Spinal cord (tissue), 10 donors: ENCODE results near the gene UQCR10. TPM values are rescaled to one million over a fixed set of nuclear protein-coding genes. Genes with fewer than 3 reads are reported as not detected.

Experiments
- DNase-seq, 6 donors: peaks; one replicate each; pipeline versions ENCODE4 v3.0.0 to v3.0.0-alpha.2; 2013 to 2015; ENCODE audit warnings: low spot score in 6 of 6, low read depth in 4 of 6
- H3K27ac ChIP-seq: one replicate; pipeline ENCODE4 v1.5.1; 2013; ENCODE audit warnings: low read depth, low read length, control low read depth
- H3K27me3 ChIP-seq: one replicate; pipeline ENCODE4 v1.6.1; 2013; ENCODE audit warnings: low read length; ENCODE audit not compliant: control insufficient read depth, insufficient read depth
- H3K36me3 ChIP-seq: one replicate; pipeline ENCODE4 v1.6.1; 2013; ENCODE audit warnings: low read length; ENCODE audit not compliant: control insufficient read depth, insufficient read depth
- H3K4me1 ChIP-seq: one replicate; pipeline ENCODE4 v1.6.1; 2013; ENCODE audit warnings: low read length; ENCODE audit not compliant: control insufficient read depth, insufficient read depth
- H3K4me3 ChIP-seq: one replicate; pipeline ENCODE4 v1.5.1; 2013; ENCODE audit warnings: low read depth, low read length, control low read depth
- H3K9me3 ChIP-seq: one replicate; pipeline ENCODE4 v1.6.1; 2013; ENCODE audit warnings: low read length; ENCODE audit not compliant: control insufficient read depth, insufficient read depth
- WGBS: methylation state at CpG from one replicate; pipeline ENCODE4 v1.1.5; 2013; ENCODE audit warnings: missing lambda C conversion rate; ENCODE audit not compliant: insufficient coverage; 5-methylcytosine and 5-hydroxymethylcytosine counted together
- polyA plus RNA-seq, 2 donors: library from polyadenylated mRNA; unstranded; fragments of 120-200 nt; gene quantifications; one replicate each; pipeline ENCODE4 v1.2.1, GENCODE V29; 2013; ENCODE audit not compliant: insufficient read length in 2 of 2
- total RNA-seq, 2 donors: library from RNA; depleted of rRNA in 1 of 2; stranded (reverse); fragments of 120-200 nt in 1 of 2; fragments of >200 nt in 1 of 2; gene quantifications; one replicate each; pipeline versions ENCODE4 v1.2.3 to v1.2.4, GENCODE V29; 2013 to 2014
- donor health status: healthy.

Gene UQCR10
- total and polyA plus RNA-seq, 4 donors: 90.9 to 208 (median 180) TPM

- Histone ChIP-seq H3K27me3 (no peaks in the 10 kb centered on the region), H3K36me3 (peaks cover 79% of the 10 kb centered on the region)
- WGBS: 95% methylated on average over 3 of the region's 5 CpGs
Measured at GRCh38 chr22:29790061-29790460, 22.9 kb downstream of the UQCR10 start.

GRCh38 chr22:29793396-29793795 lies 26.2 kb downstream of the UQCR10 start:
- H3K4me3 ChIP-seq: no peak overlapping the region
- peaks cover 94% of the 10 kb centered on the region for H3K36me3 ChIP-seq
- WGBS: 97% methylated on average over 16 of the region's 17 CpGs
- no peak for DNase-seq
- H3K9me3 ChIP-seq: no peaks in the 10 kb centered on the region
- no peaks in the 10 kb centered on the region for H3K27me3 ChIP-seq
- H3K4me1 ChIP-seq: no peaks in the 10 kb centered on the region
- no peak overlapping the region for H3K27ac ChIP-seq

More at GRCh38 chr22:29790061-29790460, 22.9 kb downstream of the UQCR10 start:
- Histone ChIP-seq H3K4me1 (peaks cover 20% of the 10 kb centered on the region), H3K4me3 (no peak overlapping the region), H3K27ac (no peak overlapping the region), H3K9me3 (no peaks in the 10 kb centered on the region)
- DNase-seq: no peak

- Histone ChIP-seq H3K4me1 (peaks cover 6% of the 10 kb centered on the region), H3K36me3 (peaks cover 94% of the 10 kb centered on the region), H3K27ac (no peak overlapping the region), H3K27me3 (no peaks in the 10 kb centered on the region), H3K9me3 (no peaks in the 10 kb centered on the region), H3K4me3 (no peak overlapping the region)
- no peak for DNase-seq
- 89% methylated on average over 4 of the region's 5 CpGs for WGBS
Measured at GRCh38 chr22:29795663-29796062, 28.5 kb downstream of the UQCR10 start.

GRCh38 chr22:29797351-29797750 lies 30.2 kb downstream of the UQCR10 start:
- Histone ChIP-seq H3K4me1 (peaks cover 6% of the 10 kb centered on the region), H3K27ac (no peak overlapping the region), H3K36me3 (peaks cover 92% of the 10 kb centered on the region), H3K4me3 (no peak overlapping the region), H3K27me3 (no peaks in the 10 kb centered on the region), H3K9me3 (no peaks in the 10 kb centered on the region)
- WGBS: 96% methylated on average over 2 of the region's 3 CpGs
- no peak for DNase-seq

GRCh38 chr22:29798318-29798717 lies 31.1 kb downstream of the UQCR10 start:
- 82% methylated on average over 5 of the region's 6 CpGs for WGBS
- Histone ChIP-seq H3K9me3 (no peaks in the 10 kb centered on the region), H3K27ac (no peak overlapping the region), H3K4me3 (no peak overlapping the region), H3K36me3 (peaks cover 88% of the 10 kb centered on the region), H3K27me3 (no peaks in the 10 kb centered on the region), H3K4me1 (peaks cover 6% of the 10 kb centered on the region)
- DNase-seq: no peak

GRCh38 chr22:29798801-29799200 lies 31.6 kb downstream of the UQCR10 start:
- 70% methylated on average over 2 of the region's 2 CpGs for WGBS

GRCh38 chr22:29799217-29799680 lies 32.1 kb downstream of the UQCR10 start:
- H3K27me3 ChIP-seq: no peaks in the 10 kb centered on the region
- no peaks in the 10 kb centered on the region for H3K9me3 ChIP-seq
- no peak overlapping the region for H3K4me3 ChIP-seq
- H3K36me3 ChIP-seq: peaks cover 86% of the 10 kb centered on the region
- no peak overlapping the region for H3K27ac ChIP-seq
- whole genome bisulfite sequencing: 92% methylated on average over 5 of the region's 8 CpGs
- DNase-seq: no peak
- H3K4me1 ChIP-seq: peaks cover 6% of the 10 kb centered on the region

More at GRCh38 chr22:29798801-29799200, 31.6 kb downstream of the UQCR10 start:
- no peak for DNase-seq
- no peak overlapping the region for H3K4me3 ChIP-seq
- peaks cover 86% of the 10 kb centered on the region for H3K36me3 ChIP-seq
- H3K27ac ChIP-seq: no peak overlapping the region
- H3K9me3 ChIP-seq: no peaks in the 10 kb centered on the region
- no peaks in the 10 kb centered on the region for H3K27me3 ChIP-seq
- H3K4me1 ChIP-seq: peaks cover 6% of the 10 kb centered on the region

GRCh38 chr22:29801153-29801552 lies 34.0 kb downstream of the UQCR10 start:
- H3K4me1 ChIP-seq: peaks cover 6% of the 10 kb centered on the region
- H3K9me3 ChIP-seq: no peaks in the 10 kb centered on the region
- H3K36me3 ChIP-seq: peaks cover 90% of the 10 kb centered on the region
- DNase-seq: no peak
- H3K27me3 ChIP-seq: no peaks in the 10 kb centered on the region
- H3K4me3 ChIP-seq: no peak overlapping the region
- 89% methylated on average over 5 of the region's 5 CpGs for WGBS
- H3K27ac ChIP-seq: no peak overlapping the region

- WGBS: 100% methylated on average over 6 of the region's 8 CpGs
- Histone ChIP-seq H3K27me3 (no peaks in the 10 kb centered on the region), H3K36me3 (peaks cover 90% of the 10 kb centered on the region), H3K9me3 (no peaks in the 10 kb centered on the region), H3K27ac (no peak overlapping the region), H3K4me3 (no peak overlapping the region), H3K4me1 (peaks cover 6% of the 10 kb centered on the region)
- DNase-seq: no peak
Measured at GRCh38 chr22:29801796-29802195, 34.6 kb downstream of the UQCR10 start.

GRCh38 chr22:29803190-29803589 lies 36.0 kb downstream of the UQCR10 start:
- peaks cover 6% of the 10 kb centered on the region for H3K4me1 ChIP-seq
- H3K9me3 ChIP-seq: no peaks in the 10 kb centered on the region
- no peaks in the 10 kb centered on the region for H3K27me3 ChIP-seq
- no peak overlapping the region for H3K4me3 ChIP-seq
- DNase-seq: no peak
- no peak overlapping the region for H3K27ac ChIP-seq
- peaks cover 91% of the 10 kb centered on the region for H3K36me3 ChIP-seq
- no CpG with 5 or more reads among the region's 2 CpGs for WGBS
